Body of pancreas (tissue), 4 donors: ENCODE data around the gene SLC6A15.

Source experiments
- POLR2A ChIP-seq, 3 donors: fragments of 450-650 bp; IDR thresholded peaks; one replicate each; pipeline ENCODE4 v1.6.1; 2016; ENCODE audit warnings: antibody characterized with exemption in 3 of 3, mild to moderate bottlenecking in 2 of 3
- TF ChIP-seq, protein P1 (sequence below), 7 experiments: fragments of 450-650 bp in 4 of 7; fragments of 200-600 bp in 3 of 7; sonication (generic) in 3 of 7; IDR thresholded peaks; one replicate each; pipeline ENCODE4 v1.5.1; 2016 to 2019; ENCODE audit warnings: antibody characterized with exemption in 7 of 7

DNA sequence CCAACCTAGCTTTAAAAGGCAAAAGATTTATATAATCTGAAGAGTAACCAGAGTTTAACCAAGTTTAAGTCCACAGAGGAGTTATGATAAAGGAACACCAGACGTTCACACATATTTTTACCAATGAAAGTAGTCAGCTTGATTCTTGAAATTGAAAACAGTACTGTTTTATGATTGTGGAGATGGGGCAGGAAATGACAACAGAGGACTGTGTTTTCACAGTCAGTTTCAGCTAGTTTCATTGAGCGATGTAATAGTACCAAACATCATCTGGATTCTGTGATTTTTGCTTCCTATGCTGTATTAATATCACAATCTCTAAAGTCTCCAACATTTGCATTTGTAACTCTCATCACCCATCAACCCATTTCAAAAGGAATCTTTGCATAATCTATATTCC is 34.2 kb upstream of the SLC6A15 start:
- TF ChIP-seq, protein P1, sequence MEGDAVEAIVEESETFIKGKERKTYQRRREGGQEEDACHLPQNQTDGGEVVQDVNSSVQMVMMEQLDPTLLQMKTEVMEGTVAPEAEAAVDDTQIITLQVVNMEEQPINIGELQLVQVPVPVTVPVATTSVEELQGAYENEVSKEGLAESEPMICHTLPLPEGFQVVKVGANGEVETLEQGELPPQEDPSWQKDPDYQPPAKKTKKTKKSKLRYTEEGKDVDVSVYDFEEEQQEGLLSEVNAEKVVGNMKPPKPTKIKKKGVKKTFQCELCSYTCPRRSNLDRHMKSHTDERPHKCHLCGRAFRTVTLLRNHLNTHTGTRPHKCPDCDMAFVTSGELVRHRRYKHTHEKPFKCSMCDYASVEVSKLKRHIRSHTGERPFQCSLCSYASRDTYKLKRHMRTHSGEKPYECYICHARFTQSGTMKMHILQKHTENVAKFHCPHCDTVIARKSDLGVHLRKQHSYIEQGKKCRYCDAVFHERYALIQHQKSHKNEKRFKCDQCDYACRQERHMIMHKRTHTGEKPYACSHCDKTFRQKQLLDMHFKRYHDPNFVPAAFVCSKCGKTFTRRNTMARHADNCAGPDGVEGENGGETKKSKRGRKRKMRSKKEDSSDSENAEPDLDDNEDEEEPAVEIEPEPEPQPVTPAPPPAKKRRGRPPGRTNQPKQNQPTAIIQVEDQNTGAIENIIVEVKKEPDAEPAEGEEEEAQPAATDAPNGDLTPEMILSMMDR (IDR thresholded peaks at IDR 0.05): no peak
- TF ChIP-seq POLR2A (IDR thresholded peaks at IDR 0.05): no peak
